Measurements from ENCODE around the gene RANBP10. TPM values are rescaled to one million over a fixed set of nuclear protein-coding genes. Genes with fewer than 3 reads are reported as not detected.

Gene RANBP10
- total and polyA plus RNA-seq, 2 donors (not counting 3 experiments of a cell fraction or from before 2014, with no cell fraction given): 25.6 to 28.8 TPM

DNA sequence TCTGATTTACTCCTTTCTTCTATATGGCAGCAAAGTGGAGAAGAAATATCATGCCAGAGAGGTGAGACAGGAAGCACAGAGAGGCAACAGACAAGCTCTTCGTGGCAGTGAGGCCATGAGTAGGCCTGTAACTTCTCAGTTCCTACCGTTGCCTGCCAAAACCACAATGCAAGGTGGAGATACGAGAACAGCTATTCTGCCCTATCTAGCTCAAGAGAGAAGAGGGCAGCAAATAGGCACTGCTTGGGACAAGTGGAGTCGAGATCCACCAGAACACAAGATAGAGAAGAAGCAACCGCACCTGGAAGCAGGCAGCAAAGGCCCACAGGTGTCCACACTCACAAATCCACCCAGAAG, 24.8 kb downstream of the RANBP10 start:
- Histone ChIP-seq H3K36me3 (ENCODE audit: control insufficient read depth in 2 of 2, extremely low read depth in 1 of 2, insufficient read depth in 2 of 2, low read length in 2 of 2) (peaks cover 0 to 3% of the 10 kb centered on the region in 2 experiments), H3K79me2 (ENCODE audit: control insufficient read depth, insufficient read depth, low read length) (peaks cover 11% of the 10 kb centered on the region), H3K9ac (replicated peaks; ENCODE audit: extremely low read depth, insufficient read depth, low read length) (no peak overlapping the region), H3K27ac (ENCODE audit: insufficient read depth, low read depth, low read length) (no peak overlapping the region), H3K4me3 (replicated peaks in 1 of 3; ENCODE audit: insufficient read depth in 1 of 3, low read depth in 1 of 3, low read length in 3 of 3) (no peak overlapping the region), H4K20me1 (replicated peaks; ENCODE audit: control insufficient read depth, extremely low read depth, insufficient read depth, low read length) (no peaks in the 10 kb centered on the region), H3K9me3 (replicated peaks; ENCODE audit: control insufficient read depth, insufficient read depth, low read length) (no peaks in the 10 kb centered on the region), H2AFZ (ENCODE audit: low read depth, low read length) (no peak overlapping the region), H3K4me1 (ENCODE audit: control insufficient read depth, extremely low read depth, insufficient read depth, low read length) (no peaks in the 10 kb centered on the region), H3K9me1 (replicated peaks; ENCODE audit: control insufficient read depth, extremely low read depth, insufficient read depth, low read length) (no peaks in the 10 kb centered on the region), H3K27me3 (ENCODE audit: control insufficient read depth in 2 of 2, insufficient read depth in 2 of 2, low read length in 2 of 2) (no peaks in the 10 kb centered on the region), H3K4me2 (ENCODE audit: insufficient read depth, low read length) (no peak overlapping the region)
- BruUV-seq (replicated peaks): no TSS peak
- TF ChIP-seq FOS (IDR thresholded peaks at IDR 0.05; ENCODE audit: borderline replicate concordance, insufficient read depth, low read length): no peak
- no peak for TF ChIP-seq EZH2 (IDR thresholded peaks at IDR 0.05; ENCODE audit: borderline replicate concordance, low read depth, low read length, severe bottlenecking)
- TF ChIP-seq, protein P1, sequence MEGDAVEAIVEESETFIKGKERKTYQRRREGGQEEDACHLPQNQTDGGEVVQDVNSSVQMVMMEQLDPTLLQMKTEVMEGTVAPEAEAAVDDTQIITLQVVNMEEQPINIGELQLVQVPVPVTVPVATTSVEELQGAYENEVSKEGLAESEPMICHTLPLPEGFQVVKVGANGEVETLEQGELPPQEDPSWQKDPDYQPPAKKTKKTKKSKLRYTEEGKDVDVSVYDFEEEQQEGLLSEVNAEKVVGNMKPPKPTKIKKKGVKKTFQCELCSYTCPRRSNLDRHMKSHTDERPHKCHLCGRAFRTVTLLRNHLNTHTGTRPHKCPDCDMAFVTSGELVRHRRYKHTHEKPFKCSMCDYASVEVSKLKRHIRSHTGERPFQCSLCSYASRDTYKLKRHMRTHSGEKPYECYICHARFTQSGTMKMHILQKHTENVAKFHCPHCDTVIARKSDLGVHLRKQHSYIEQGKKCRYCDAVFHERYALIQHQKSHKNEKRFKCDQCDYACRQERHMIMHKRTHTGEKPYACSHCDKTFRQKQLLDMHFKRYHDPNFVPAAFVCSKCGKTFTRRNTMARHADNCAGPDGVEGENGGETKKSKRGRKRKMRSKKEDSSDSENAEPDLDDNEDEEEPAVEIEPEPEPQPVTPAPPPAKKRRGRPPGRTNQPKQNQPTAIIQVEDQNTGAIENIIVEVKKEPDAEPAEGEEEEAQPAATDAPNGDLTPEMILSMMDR (IDR thresholded peaks at IDR 0.05; ENCODE audit: extremely low read depth in 1 of 2, insufficient read depth in 1 of 2, low read depth in 1 of 2, low read length in 2 of 2): no peak
- TF ChIP-seq POLR2A (IDR thresholded peaks at IDR 0.05; ENCODE audit: low read depth, low read length): no peak
- TF ChIP-seq MYC (IDR thresholded peaks at IDR 0.05; ENCODE audit: low read depth, low read length): no peak
- no peak for TF ChIP-seq JUN (IDR thresholded peaks at IDR 0.05; ENCODE audit: borderline replicate concordance, insufficient read depth, insufficient read length, low read depth)
- TF ChIP-seq POLR2AphosphoS5 (IDR thresholded peaks at IDR 0.05; ENCODE audit: insufficient read depth, low read depth, low read length): no peak
- no peak for TF ChIP-seq GATA2 (IDR thresholded peaks at IDR 0.05; ENCODE audit: insufficient read depth, insufficient read length, low read depth, low read length)
- TF ChIP-seq, protein P2, sequence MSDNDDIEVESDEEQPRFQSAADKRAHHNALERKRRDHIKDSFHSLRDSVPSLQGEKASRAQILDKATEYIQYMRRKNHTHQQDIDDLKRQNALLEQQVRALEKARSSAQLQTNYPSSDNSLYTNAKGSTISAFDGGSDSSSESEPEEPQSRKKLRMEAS (IDR thresholded peaks at IDR 0.05; ENCODE audit: insufficient read depth, insufficient read length): no peak
- no peak for FAIRE-seq
- DNase-seq (ENCODE audit: low read depth, low spot score): no peak
- ChIA-PET CTCF (interaction anchor here (1.1 kb wide), 1 partner anchor 11 kb away, joined by 5 read pairs; no protein-coding TSS in a partner anchor), POLR2A (no interaction called here)
- intact Hi-C loops (cut with micrococcal nuclease) (no loop called here), dilution Hi-C loops (cut with MboI; ENCODE audit: extremely low pct_ligation_motif_present, low sequenced_read_pairs) (no loop called here)

Data from endothelial cell of umbilical vein (primary cell).